ENCODE data around the gene BMF.
"Not testable (repeated sequence)": the region's sequence is repeated elsewhere in the genome, so short reads cannot be mapped to it uniquely, and the experiment has no call there.

BMF gene

DNA sequence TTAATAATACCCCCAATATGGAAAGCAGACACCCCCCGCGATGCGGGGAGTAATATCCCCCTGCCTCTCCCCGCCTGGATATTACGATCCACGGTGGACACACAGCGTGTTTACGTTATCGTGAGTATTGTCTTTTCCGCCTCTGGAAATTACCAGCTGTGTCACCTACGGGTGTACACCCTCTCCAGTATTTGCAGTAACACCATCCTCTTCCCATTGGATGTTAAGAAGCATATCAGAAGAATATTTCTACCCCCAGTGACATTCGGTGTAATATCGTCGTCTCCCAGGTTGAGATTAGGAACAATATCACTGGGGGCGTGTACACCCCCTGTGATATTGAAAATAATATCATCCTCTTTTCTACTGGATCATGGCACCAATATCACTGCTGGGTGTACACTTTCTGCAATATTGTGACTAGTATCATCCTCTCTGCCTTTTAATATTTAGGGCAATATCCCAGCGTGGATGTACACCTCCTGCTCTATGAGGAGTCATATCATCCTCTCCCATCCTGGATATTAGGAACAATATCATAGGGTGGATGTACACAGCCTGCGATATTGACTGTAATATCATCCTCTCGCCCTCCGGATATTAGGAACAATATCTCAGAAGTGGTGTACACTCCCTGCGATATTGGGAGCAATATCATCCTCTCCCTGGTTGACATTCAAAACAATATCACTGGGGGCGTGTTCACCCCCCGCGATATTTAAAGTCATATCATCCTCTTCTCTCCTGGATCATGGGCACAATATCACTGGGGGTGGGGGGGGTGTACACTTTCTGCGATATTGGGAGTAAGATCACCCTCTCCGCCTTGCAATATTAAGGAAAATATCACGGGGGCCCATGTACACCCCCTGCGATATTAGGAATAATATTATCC lies 20.3 kb upstream of the BMF start:
- DNase-seq (ENCODE audit: low read depth in 2 of 2, low spot score in 1 of 2), result no peak

DNA sequence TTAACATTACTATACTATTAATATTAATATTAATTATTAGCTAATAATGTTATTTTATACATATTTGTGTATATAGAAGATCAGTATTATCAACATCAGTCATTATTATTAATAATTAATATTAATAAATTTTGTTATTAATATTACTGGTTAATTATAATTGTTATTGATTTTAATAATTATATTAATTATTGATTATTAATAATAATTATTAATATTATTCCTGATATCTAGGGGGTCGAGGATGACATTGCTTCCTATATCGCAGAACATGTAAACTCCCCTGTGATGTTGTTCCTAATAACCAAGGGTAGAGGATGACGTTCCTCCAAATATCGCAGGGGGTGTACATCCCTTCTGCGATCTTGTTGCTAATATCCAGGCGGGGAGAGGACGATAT lies 17.3 kb upstream of the BMF start:
- no peak for DNase-seq (ENCODE audit: low read depth in 2 of 2, low spot score in 1 of 2)

DNA sequence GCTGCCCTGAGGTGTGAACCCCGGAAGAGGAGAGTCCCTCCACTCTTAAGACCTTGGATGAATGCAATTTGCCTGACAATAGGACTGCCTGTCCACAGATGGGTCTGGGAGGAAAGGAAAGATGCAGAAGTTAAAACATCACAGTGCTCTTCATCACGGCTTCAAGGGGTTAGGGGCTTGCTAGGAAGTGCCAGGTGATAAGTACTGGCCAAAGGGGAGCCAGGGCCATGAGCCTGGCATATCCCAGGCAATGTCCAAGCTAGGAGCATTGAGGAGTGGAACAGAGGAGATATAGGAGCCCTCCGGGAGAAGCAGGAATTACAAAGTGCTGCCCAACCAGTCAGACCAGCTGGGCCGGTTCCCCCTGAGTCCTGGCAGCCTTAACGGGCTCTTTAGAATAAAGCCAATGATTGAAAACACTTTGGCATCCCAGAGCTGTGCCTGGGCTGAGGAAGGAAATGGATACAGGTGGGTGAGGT lies 16.2 kb upstream of the BMF start:
- DNase-seq (ENCODE audit: low read depth in 2 of 2, low spot score in 1 of 2), result not testable (repeated sequence)

DNA sequence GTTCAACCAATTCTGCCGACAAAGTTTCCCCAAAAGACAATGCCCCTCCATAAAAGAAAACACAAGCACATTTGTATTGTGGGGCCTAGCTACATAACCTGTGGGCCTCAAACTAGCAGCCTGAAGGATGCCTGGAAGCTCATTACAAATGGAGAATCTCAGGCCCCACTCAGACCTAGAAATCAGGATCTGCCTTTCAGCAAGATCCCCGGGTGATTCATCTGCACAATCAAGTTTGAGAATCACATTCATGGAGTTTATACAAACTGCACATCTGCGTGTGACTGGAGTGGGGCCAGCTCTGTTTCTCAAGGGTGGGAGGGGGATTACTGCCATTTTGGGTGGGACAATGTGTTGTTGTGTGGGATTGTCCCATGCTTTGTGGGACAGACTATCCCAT lies 15.7 kb upstream of the BMF start:
- not testable (repeated sequence) for DNase-seq (ENCODE audit: low read depth in 2 of 2, low spot score in 1 of 2)

DNA sequence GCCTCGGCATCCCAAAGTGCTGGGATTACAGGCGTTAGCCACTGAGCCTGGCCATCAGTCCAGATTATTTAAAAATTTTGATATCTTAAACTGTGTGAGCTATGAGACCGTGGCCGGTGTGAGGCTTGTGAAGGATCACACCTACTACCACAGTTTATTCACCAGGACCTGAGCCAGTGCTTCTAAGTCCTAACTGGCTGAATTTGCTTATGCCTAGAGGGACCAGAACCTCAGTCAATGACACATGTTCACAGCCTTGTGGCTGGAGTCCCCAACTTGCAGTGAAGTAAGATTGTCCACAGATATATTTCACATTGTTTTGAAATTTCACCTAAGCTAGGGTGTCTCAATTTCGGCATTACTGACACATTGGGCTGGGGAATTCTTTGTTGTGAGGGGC lies 15.2 kb upstream of the BMF start:
- not testable (repeated sequence) for DNase-seq (ENCODE audit: low read depth in 2 of 2, low spot score in 1 of 2)

DNA sequence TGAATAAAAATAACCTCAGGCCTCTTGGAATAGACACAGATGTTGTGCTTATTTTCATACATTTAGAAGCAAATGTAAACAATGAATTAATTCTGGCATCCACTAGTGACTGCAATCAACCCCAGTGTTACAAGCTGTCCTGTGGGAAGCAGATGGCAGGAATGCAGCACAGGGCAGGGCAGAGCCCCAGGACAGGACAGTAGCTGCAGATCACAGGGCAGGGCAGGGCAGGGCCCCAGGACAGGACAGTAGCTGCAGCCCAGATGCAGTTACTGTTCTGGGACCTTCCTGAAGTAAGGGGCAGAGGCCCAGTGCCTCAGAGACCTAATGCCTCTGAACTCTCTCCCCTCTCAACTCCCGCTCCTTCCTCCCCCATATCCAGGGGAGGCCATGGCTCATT lies 14.3 kb upstream of the BMF start:
- DNase-seq (ENCODE audit: low read depth in 2 of 2, low spot score in 1 of 2), result not testable (repeated sequence)

DNA sequence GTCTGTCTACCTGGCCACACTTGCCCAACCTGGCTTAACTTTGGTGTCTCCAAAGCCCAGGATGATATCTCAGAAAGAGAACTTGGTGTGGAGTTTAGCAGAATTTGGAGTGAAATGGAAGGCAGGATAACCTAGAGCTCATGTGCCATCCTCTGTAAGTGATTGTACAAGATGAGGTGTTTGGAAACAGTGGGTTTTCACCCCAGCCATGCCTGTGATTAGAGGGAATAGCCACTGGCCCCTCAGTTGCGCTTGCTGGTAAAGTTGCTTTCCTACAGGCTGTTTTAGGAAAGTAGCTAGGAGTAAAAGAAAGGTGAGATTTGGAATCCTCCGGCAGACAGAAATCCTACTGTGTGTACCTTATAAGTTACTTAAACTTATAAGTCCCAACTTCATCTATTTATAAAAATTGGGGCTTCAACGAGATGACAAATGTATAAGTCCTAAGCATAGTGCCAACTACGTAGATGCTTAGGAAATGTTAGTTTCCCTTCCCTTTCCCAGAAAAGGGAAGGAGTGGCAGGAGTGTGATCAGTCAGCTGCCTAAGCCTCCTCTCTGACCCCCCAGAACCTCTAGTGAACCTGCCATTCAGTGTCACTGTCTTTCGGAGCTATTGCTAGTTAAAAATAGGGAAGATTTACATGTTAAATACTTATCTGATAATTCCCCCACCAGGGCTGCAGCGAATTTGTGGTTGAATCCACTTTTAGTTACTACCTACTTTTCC lies 13.4 kb upstream of the BMF start:
- no peak for DNase-seq (ENCODE audit: low read depth in 2 of 2, low spot score in 1 of 2)

DNA sequence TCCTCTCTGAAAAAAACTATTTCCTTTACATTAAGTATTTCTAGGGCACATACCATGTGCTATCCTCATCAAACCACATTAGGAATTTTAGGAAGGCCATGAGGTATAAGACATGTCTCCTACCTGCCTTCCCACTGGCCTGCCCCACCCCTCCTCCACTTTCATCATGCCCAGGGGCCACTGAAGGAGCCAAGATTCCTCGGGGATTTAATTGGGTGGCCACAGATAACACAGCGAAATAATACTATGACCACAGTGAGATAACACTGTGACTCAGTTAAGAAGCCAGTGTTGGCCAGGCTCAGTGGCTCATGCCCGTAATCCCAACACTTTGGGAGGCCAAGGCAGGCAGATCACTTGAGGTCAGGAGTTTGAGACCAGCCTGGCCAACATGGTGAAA lies 9.8 kb upstream of the BMF start:
- no peak for DNase-seq (ENCODE audit: low read depth in 2 of 2, low spot score in 1 of 2)

DNA sequence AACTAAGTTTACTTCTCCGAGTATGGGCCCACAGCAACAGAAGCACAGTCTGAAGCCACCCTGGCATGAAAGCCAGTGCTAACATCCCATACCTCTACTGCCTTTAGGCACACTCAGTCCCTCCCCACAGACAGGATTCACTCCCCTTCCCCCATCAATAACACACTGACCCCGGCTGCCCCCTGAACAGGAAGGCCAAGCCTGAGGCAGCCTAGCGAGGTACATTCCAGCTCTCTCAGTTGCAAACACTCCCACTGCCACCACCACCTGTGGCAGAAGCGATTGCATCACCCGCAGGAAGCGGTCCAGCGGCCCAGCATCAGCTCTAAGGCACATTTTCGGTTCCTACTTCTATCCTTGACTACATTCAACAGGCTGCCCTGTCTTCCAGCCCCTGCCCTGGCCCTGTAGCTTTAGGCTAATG lies 7.0 kb upstream of the BMF start:
- no peak for DNase-seq (ENCODE audit: low read depth in 2 of 2, low spot score in 1 of 2)

DNA sequence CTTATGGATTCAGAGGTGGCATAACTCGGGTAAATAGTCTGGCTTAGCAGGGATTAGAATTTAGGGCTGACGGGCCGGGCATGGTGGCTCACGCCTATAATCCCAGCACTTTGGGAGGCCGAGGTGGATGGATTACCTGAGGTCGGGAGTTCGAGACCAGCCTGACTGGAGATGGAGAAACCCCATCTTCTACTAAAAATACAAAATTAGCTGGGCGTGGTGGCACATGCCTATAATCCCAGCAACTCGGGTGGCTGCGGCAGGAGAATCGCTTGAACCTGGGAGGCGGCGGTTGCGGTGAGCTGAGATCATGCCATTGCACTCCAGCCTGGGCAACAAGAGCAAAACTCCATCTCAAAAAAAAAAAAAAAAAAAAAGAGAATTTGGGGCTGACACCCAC lies 6.4 kb upstream of the BMF start:
- DNase-seq (ENCODE audit: low read depth in 2 of 2, low spot score in 1 of 2), result not testable (repeated sequence)

DNA sequence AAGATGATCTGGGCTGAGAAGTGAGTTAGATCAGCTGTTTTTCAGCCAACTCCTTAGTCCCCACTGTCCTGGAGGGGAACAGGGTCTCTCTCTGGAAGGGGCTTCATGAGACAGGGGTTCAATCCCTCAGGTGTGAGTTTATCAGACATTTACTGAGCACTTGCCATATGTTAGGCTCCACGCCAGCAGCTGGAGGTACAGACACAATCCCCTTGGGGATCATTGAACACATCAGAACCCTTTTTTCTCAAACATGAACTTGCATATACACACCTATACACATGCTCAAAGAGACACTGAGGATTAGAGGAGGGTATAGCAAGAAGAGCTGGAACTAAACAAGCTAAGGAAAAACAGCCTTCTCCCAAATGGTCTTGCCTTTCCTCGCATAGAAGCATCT lies 5.5 kb upstream of the BMF start:
- no peak for DNase-seq (ENCODE audit: low read depth in 2 of 2, low spot score in 1 of 2)

DNA sequence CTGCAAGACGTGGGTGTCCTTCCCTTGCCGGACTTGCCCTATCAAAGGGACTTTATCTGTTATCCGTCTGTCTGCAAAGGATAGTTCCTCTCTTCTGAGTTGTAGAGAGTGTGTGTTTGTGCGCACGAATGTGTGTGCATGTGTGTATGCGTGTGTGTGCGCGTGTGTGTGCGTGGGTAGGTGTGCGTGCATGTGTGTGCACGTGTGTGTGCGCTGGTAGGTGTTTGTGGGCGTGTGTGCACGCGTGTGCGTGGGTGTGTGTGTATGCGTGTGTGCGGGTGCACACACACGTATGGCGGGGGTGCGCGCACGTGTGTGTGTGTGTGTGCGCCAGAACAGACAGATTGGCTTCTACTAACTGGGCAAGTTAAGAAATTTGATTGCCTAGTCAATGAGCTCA lies 4.1 kb upstream of the BMF start:
- DNase-seq (ENCODE audit: low read depth in 2 of 2, low spot score in 1 of 2), result no peak

DNA sequence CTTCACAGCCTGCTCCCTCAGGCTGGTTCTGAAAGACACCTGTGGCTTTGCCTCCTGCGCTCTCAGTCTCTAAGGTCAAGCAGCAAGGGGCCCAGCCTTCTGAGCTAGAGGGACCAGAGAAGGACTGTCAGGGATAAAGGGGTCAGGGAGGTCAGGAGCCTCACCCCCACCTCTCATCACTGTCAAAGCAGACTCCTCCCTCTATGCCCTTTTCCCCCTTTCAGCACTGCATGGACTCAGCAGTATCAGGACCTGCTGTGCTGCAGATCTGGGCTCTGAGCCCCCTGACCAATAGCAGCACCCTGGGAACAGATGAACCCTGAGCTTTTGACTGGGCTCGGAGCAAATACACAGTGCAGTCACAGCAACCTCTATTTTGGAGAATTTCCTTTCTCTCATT lies 3.2 kb upstream of the BMF start:
- no peak for DNase-seq (ENCODE audit: low read depth in 2 of 2, low spot score in 1 of 2)

DNA sequence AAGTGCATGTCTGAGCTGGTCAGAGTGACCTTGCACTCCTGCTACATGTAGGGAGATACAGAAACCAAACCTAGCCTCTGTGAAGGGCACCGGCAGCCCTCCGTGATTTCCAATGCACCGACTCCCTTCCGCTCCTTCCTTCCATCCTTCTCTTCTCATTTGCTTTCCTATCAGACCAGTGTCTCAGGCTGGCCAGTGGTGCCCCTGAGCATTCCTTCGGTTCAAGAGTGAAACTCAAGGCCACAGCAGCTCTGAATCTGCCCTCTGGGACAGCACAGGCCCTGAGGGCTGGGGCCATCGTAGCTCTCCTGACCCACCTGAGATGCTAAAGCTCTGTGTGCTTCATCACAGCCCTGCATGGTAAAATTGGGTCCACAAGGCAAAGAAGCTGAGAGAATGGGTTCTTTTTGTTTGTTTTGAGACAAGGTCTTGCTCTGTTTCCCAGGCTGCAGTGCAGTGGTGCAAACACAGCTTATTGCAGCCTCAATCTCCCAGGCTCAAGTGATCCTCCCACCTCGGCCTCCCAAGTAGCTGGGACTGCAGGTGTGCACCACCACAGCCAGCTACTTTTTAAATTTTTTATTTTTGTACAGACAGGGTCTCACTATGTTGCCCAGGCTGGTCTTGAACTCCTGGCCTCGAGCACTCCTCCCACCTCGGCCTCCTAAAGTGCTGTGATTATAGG lies 2.3 kb upstream of the BMF start:
- DNase-seq (ENCODE audit: low read depth in 2 of 2, low spot score in 1 of 2), result no peak

DNA sequence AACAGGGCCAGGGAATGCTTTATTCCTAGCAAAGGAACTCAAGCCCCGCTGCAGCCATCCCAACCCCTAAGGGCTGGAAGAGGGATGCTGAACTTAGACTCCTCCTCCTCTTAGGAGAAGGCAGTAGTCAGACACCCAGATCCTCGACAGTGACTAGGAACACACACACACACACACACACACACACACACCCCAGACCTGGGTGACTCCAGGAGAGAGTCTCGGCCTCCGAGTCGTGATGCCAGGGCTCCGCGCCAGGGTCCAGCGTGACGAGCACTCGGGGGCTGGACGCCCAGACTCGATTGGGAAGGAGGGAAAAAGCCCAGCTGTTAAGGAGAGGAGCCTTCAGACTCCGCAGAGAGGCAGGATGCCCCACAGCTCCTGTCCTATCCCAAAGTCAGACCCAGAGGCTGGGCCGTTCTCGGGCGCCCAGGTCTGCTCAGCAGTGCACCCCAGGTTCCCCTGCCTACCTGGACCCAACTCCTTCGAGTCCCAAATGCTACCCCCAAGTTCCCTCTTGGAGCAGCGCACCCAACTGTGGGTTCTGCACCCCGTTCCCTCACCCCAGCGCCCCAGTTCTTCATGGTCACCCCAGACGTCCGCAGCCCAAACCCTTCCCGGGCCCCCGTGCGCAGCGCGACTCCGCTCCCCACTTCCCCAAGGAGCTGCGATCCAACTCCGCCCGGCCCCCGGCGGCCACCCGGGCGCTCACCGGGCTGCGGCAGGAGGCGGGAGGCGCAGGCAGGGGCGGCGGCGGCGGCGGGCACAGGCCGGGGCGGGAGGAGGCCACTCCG lies 421 bp downstream of the BMF start:
- DNase-seq (ENCODE audit: low read depth in 2 of 2, low spot score in 1 of 2), result no peak

DNA sequence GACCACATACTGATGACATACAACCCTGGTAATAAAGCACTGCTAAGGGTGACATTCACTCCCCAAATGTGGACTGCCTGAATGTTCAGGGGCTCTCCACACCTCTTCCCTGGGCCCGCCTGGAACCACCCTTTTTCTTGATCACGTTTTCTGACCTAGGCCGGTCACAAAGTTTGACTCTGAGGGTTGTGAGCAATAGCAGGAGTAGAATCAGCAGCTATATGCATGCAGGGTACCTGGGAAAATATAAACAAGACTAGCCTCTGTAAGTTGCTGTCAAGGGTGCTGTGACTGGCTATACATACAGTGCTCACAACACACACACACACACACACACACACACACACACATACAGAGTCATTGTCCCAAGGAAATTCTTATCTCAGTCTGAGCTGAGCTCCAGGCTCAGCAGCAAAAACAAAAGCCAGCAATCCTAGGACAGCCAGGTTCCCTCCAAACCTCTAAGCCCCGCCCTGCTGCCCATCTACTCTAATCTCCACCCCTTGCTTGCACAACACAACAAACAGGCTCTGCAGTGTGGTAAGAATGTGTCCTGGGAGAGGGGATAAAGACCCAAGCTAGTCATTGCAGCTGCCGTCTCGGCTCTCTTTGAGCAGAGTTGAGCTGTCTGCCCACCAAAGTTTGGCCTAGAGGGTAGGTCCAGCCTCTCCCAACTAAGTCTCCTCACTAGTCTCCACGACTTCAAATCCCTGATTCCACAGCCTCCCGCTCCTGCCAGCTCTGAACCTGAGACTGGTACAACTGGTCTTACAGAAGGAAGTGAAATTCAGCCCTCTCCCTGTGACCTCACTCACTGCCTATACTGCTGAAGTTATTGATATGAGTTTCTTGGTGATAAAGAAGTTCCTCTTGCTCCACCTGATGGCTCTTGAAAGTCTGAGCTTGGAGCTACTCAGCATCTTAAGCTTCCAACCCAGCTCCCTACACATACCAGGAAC lies 2.2 kb downstream of the BMF start:
- no peak for DNase-seq (ENCODE audit: low read depth in 2 of 2, low spot score in 1 of 2)

DNA sequence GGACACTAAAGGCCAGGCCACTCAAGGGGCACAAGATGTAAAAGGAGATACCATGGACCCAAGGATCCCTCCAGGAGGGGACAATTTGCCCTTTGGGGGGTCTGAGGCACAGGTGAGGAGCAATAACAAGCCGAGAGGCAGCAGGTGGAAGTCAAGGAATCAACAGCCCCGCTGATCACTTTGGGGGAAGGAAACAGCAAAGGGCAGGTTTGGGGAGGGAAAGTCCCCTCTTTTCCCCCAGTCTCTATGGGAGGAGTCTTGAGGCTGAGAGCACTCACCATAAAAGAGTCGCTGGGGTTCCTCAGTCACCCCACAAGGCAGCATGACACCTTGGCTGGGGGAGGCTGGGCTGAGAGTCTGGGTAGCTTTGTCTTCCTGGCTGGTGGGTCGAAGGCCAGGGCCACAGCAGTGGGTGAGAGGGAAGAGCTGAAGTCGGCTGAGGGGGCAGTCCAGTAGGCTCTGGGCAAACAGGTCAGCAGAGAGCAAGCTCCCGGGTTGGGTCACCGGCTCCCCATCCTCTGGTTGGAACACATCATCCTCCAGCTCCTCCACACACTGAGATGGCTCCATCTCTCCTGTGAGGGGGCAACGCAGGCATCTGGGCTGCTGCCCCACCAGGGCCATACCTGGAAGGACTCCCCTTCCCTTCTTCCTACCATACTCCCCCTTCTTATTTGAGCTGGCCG lies 3.0 kb downstream of the BMF start:
- DNase-seq (ENCODE audit: low read depth in 2 of 2, low spot score in 1 of 2), result no peak

DNA sequence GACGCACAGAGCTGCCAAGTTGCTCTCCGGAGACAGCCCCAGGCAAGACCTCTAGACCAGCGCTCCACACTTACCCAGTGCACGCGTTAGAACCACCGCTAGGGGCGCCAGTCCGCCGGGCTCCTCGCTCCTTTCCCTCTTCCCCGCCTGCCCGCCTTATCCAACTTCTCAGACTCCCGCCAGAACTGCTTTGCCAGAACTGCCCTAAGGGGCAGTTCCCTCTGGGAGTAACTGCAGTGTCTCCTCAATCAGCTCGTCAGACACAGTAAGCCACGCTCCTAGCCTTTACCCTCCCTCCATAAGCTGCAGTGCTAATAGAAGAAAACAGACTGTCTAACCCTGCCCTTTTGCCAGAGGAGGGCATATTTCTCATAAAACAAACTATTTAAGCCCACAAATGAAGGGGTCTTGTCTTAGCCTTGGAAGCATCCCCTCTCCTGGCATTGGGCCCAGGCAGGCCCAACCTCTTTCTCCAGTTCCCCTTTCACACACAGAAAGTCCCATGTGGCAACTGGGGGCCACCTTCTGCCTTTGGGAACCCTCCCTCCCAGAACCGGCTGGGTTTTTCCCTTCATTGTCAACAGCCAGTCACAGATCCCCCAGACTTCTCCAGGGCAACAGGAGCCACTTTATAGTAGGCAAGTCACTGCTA lies 3.7 kb downstream of the BMF start:
- peak; percentile 64 to 66 for DNase-seq (ENCODE audit: low read depth in 2 of 2, low spot score in 1 of 2)

All from stimulated activated CD8-positive, alpha-beta memory T cell treated with anti-CD3 and anti-CD28 coated beads, Interleukin-4, amount 100 ng/mL, for 1 hour (primary cell).